Liver (tissue), 9 donors: ENCODE data around the gene SFTA2. TPM values are rescaled to one million over a fixed set of nuclear protein-coding genes. Genes with fewer than 3 reads are reported as not detected.
"Not testable (repeated sequence)": the region's sequence is repeated elsewhere in the genome, so short reads cannot be mapped to it uniquely, and the experiment has no call there.

Experiments used
- DNase-seq: peaks from one replicate; pipeline ENCODE4 v3.0.0-alpha.2; 2017; ENCODE audit warnings: low spot score
- H3K27ac ChIP-seq, 2 donors: one replicate each; pipeline ENCODE4 v1.7.0; 2013; ENCODE audit warnings: inconsistent platforms in 2 of 2, low read length in 2 of 2, control low read depth in 1 of 2, low read depth in 1 of 2, mild to moderate bottlenecking in 1 of 2
- H3K27me3 ChIP-seq, 4 donors: one replicate each; pipeline versions ENCODE4 v1.6.1 to v1.7.0; 2013; ENCODE audit warnings: low read length in 3 of 4, inconsistent platforms in 1 of 4, mild to moderate bottlenecking in 1 of 4, moderate library complexity in 1 of 4; ENCODE audit not compliant: control insufficient read depth in 4 of 4, insufficient read depth in 4 of 4
- H3K36me3 ChIP-seq, 4 donors: one replicate each; pipeline versions ENCODE4 v1.6.1 to v1.7.0; 2013; ENCODE audit warnings: low read length in 3 of 4, mild to moderate bottlenecking in 3 of 4, low read depth in 1 of 4, moderate library complexity in 1 of 4; ENCODE audit not compliant: control insufficient read depth in 4 of 4, insufficient read depth in 3 of 4
- H3K4me1 ChIP-seq, 4 donors: one replicate each; pipeline versions ENCODE4 v1.6.1 to v1.7.0; 2013; ENCODE audit warnings: low read length in 3 of 4, mild to moderate bottlenecking in 3 of 4, moderate library complexity in 1 of 4; ENCODE audit not compliant: control insufficient read depth in 4 of 4, insufficient read depth in 4 of 4
- H3K4me3 ChIP-seq, 3 donors: one replicate each; pipeline versions ENCODE4 v1.6.1 to v1.7.0; 2013; ENCODE audit warnings: low read length in 3 of 3, control low read depth in 1 of 3, low read depth in 1 of 3, mild to moderate bottlenecking in 1 of 3
- H3K9ac ChIP-seq, 2 donors: one replicate each; pipeline ENCODE4 v1.7.0; 2013; ENCODE audit warnings: low read length in 2 of 2, mild to moderate bottlenecking in 2 of 2, moderate library complexity in 2 of 2, control low read depth in 1 of 2, low read depth in 1 of 2
- H3K9me3 ChIP-seq, 4 donors: one replicate each; pipeline versions ENCODE4 v1.6.1 to v1.7.0; 2013; ENCODE audit warnings: low read length in 3 of 4; ENCODE audit not compliant: control insufficient read depth in 4 of 4
- ATF3 ChIP-seq: IDR thresholded peaks from 2 replicates; pipeline ENCODE4 v1.6.1; 2016; ENCODE audit warnings: antibody characterized with exemption
- EGR1 ChIP-seq, 2 donors: IDR thresholded peaks; 2 replicates each; pipeline ENCODE4 v1.6.1; 2016 to 2018; ENCODE audit warnings: antibody characterized with exemption in 2 of 2, low read depth in 2 of 2
- FOXA1 ChIP-seq: IDR thresholded peaks from 2 replicates; pipeline ENCODE4 v1.6.1; 2016; ENCODE audit warnings: antibody characterized with exemption
- FOXA2 ChIP-seq: IDR thresholded peaks from 2 replicates; pipeline ENCODE4 v1.6.1; 2016; ENCODE audit warnings: antibody characterized with exemption
- GABPA ChIP-seq, 2 donors: IDR thresholded peaks in 1 of 2; conservative IDR thresholded peaks in 1 of 2; 2 replicates each; pipeline ENCODE4 v1.6.1; 2016; ENCODE audit warnings: antibody characterized with exemption in 2 of 2, mild to moderate bottlenecking in 1 of 2, moderate library complexity in 1 of 2
- HNF4A ChIP-seq, 2 donors: conservative IDR thresholded peaks; 2 replicates each; pipeline ENCODE4 v1.6.1; 2016; ENCODE audit warnings: antibody characterized with exemption in 2 of 2, mild to moderate bottlenecking in 2 of 2
- HNF4G ChIP-seq: IDR thresholded peaks from 2 replicates; pipeline ENCODE4 v1.6.1; 2016; ENCODE audit warnings: antibody characterized with exemption
- JUND ChIP-seq, 2 donors: IDR thresholded peaks; 2 replicates each; pipeline ENCODE4 v1.6.1; 2016; ENCODE audit warnings: antibody characterized with exemption in 2 of 2
- NR2F2 ChIP-seq: IDR thresholded peaks from 2 replicates; pipeline ENCODE4 v1.6.1; 2016; ENCODE audit warnings: antibody characterized with exemption
- RAD21 ChIP-seq, 2 donors: IDR thresholded peaks; 2 replicates each; pipeline ENCODE4 v1.6.1; 2016; ENCODE audit warnings: antibody characterized with exemption in 2 of 2, mild to moderate bottlenecking in 2 of 2
- REST ChIP-seq: IDR thresholded peaks from 2 replicates; pipeline ENCODE4 v1.6.1; 2016; ENCODE audit warnings: antibody characterized with exemption, mild to moderate bottlenecking
- RXRA ChIP-seq, 2 donors: IDR thresholded peaks; 2 replicates each; pipeline ENCODE4 v1.6.1; 2017 to 2018; ENCODE audit warnings: antibody characterized with exemption in 2 of 2, mild to moderate bottlenecking in 1 of 2
- SP1 ChIP-seq: IDR thresholded peaks from 2 replicates; pipeline ENCODE4 v1.6.1; 2018; ENCODE audit warnings: antibody characterized with exemption, mild to moderate bottlenecking
- TAF1 ChIP-seq: conservative IDR thresholded peaks from 2 replicates; pipeline ENCODE4 v1.6.1; 2016; ENCODE audit warnings: antibody characterized with exemption, mild to moderate bottlenecking
- YY1 ChIP-seq: IDR thresholded peaks from 2 replicates; pipeline ENCODE4 v1.6.1; 2016; ENCODE audit warnings: antibody characterized with exemption, mild to moderate bottlenecking
- WGBS: extraction: QIAGEN DNeasy Blood & Tissue Kit; methylation state at CpG from one replicate; pipeline ENCODE4 v1.1.7; 2013; 5-methylcytosine and 5-hydroxymethylcytosine counted together
- polyA plus RNA-seq, 2 donors: library from polyadenylated mRNA; stranded (reverse) in 1 of 2; unstranded in 1 of 2; fragments of 200-250 nt in 1 of 2; fragments of >200 nt in 1 of 2; fragmentation: Nextera tagmentation in 1 of 2; extraction: Ambion mirVana in 1 of 2; gene quantifications; one replicate each; pipeline versions ENCODE4 v1.2.1 to v1.2.3, GENCODE V29; 2013 to 2015
- total RNA-seq, 2 donors: library from RNA; depleted of rRNA; stranded (reverse); fragments of >200 nt; gene quantifications; one replicate each; pipeline ENCODE4 v1.2.3, GENCODE V29; 2014
- TF ChIP-seq, protein P1 (sequence below): IDR thresholded peaks from 2 replicates; pipeline ENCODE4 v1.6.1; 2016; ENCODE audit warnings: antibody characterized with exemption
- TF ChIP-seq, protein P2 (sequence below): IDR thresholded peaks from 2 replicates; pipeline ENCODE4 v1.6.1; 2016; ENCODE audit warnings: antibody characterized with exemption
- TF ChIP-seq, protein P3 (sequence below): fragments of 150-350 bp; IDR thresholded peaks from 2 replicates; pipeline ENCODE4 v1.5.1; 2017; ENCODE audit warnings: improper control_type of control experiment, low read depth, low read length; ENCODE audit not compliant: missing input control
- donor health status: healthy.
- donor health status: healthy.
- donor health status: healthy.
- donor health status: healthy.
- donor health status: healthy.

SFTA2 gene
- total and polyA plus RNA-seq, 4 donors: 0.60 TPM; not detected in 3

DNA sequence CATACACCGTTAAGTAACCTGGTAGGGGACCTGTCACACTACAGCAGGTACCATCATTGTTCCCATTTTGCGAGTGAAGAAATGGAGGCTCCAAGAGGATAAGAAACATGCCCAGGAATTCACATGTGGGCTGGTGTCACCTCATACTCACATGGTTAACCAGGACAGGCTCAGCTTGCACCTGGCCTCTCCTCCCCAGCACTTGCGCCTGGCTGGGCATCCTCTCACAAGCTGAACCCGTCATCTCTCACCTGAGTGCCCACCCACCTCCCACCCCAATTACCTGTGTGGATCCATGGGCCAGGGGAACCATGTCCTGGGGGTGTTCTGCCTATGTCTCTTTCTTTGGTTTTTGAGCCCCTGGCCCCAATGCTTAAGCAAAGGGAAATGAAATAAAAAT is 1.5 kb downstream of the SFTA2 start:
- Histone ChIP-seq H3K4me3 (no peak overlapping the region), H3K4me1 (no peaks in the 10 kb centered on the region), H3K36me3 (peaks cover 4 to 19% (median 7%) of the 10 kb centered on the region in 4 donors), H3K27me3 (no peaks in the 10 kb centered on the region), H3K9me3 (peaks cover 0 to 3% (median 1%) of the 10 kb centered on the region in 4 donors), H3K9ac (no peak overlapping the region), H3K27ac (no peak overlapping the region)
- DNase-seq: no peak
- no peak for TF ChIP-seq FOXA2
- TF ChIP-seq, protein P1, sequence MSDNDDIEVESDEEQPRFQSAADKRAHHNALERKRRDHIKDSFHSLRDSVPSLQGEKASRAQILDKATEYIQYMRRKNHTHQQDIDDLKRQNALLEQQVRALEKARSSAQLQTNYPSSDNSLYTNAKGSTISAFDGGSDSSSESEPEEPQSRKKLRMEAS: no peak
- 94% methylated on average over 4 of the region's 4 CpGs for WGBS

DNA sequence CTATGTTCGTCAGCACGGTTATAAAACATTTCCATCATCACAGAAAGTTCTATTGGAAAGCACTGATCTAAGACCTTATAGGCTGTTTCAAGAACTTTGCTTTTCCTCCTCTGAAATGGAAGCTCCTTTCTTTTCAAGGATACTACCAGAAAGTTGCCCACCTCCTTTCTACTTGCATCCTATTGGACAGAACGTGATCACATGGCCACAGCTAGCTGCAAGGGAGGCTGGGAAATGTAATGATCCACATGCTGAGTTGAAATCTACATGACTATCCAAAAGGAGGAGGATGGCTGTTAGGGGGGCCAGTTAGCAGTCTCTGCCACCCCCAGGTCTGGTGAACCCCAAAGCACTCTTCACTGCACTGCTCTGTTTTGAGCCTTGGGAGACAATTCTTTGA is 3.3 kb downstream of the SFTA2 start:
- WGBS: 99% methylated on average over 3 of the region's 3 CpGs
- TF ChIP-seq YY1: no peak
- no peak for TF ChIP-seq GABPA (IDR thresholded peaks at IDR 0.05 in 1 of 2, conservative IDR thresholded peaks at IDR 0.05 in 1 of 2)
- TF ChIP-seq REST: no peak
- TF ChIP-seq, protein P2, sequence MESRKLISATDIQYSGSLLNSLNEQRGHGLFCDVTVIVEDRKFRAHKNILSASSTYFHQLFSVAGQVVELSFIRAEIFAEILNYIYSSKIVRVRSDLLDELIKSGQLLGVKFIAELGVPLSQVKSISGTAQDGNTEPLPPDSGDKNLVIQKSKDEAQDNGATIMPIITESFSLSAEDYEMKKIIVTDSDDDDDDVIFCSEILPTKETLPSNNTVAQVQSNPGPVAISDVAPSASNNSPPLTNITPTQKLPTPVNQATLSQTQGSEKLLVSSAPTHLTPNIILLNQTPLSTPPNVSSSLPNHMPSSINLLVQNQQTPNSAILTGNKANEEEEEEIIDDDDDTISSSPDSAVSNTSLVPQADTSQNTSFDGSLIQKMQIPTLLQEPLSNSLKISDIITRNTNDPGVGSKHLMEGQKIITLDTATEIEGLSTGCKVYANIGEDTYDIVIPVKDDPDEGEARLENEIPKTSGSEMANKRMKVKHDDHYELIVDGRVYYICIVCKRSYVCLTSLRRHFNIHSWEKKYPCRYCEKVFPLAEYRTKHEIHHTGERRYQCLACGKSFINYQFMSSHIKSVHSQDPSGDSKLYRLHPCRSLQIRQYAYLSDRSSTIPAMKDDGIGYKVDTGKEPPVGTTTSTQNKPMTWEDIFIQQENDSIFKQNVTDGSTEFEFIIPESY: no peak
- no peak for TF ChIP-seq ATF3
- no peak for TF ChIP-seq SP1
- no peak for TF ChIP-seq TAF1
- TF ChIP-seq RAD21 (IDR thresholded peaks at IDR 0.05): no peak
- no peak for TF ChIP-seq FOXA2
- no peak for TF ChIP-seq FOXA1
- TF ChIP-seq, protein P3, sequence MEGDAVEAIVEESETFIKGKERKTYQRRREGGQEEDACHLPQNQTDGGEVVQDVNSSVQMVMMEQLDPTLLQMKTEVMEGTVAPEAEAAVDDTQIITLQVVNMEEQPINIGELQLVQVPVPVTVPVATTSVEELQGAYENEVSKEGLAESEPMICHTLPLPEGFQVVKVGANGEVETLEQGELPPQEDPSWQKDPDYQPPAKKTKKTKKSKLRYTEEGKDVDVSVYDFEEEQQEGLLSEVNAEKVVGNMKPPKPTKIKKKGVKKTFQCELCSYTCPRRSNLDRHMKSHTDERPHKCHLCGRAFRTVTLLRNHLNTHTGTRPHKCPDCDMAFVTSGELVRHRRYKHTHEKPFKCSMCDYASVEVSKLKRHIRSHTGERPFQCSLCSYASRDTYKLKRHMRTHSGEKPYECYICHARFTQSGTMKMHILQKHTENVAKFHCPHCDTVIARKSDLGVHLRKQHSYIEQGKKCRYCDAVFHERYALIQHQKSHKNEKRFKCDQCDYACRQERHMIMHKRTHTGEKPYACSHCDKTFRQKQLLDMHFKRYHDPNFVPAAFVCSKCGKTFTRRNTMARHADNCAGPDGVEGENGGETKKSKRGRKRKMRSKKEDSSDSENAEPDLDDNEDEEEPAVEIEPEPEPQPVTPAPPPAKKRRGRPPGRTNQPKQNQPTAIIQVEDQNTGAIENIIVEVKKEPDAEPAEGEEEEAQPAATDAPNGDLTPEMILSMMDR: no peak
- TF ChIP-seq, protein P1: no peak
- TF ChIP-seq HNF4G: no peak
- no peak for TF ChIP-seq HNF4A (conservative IDR thresholded peaks at IDR 0.05)
- no peak for TF ChIP-seq NR2F2
- TF ChIP-seq EGR1 (IDR thresholded peaks at IDR 0.05; ENCODE audit: low read depth in 2 of 2): no peak
- no peak for TF ChIP-seq RXRA (IDR thresholded peaks at IDR 0.05)
- TF ChIP-seq JUND (IDR thresholded peaks at IDR 0.05): no peak
- no peak overlapping the region for H3K27ac ChIP-seq

GRCh38 chr6:30927080-30927479 is 4.9 kb downstream of the SFTA2 start:
- not testable (repeated sequence) for H3K4me1 ChIP-seq, H3K9me3 ChIP-seq, H3K27me3 ChIP-seq, H3K27ac ChIP-seq, DNase-seq, H3K9ac ChIP-seq, H3K4me3 ChIP-seq
- peaks cover 9 to 44% (median 20%) of the 10 kb centered on the region in 4 donors for H3K36me3 ChIP-seq
- 94% methylated on average over 3 of the region's 3 CpGs for WGBS

More for the DNA sequence above, 3.3 kb downstream of the SFTA2 start:
- H3K4me1 ChIP-seq: no peaks in the 10 kb centered on the region
- no peak overlapping the region for H3K9ac ChIP-seq
- H3K36me3 ChIP-seq: peaks cover 4 to 28% (median 9%) of the 10 kb centered on the region in 4 donors
- no peak for DNase-seq
- H3K4me3 ChIP-seq: no peak overlapping the region
- H3K27me3 ChIP-seq: no peaks in the 10 kb centered on the region
- peaks cover 0 to 3% (median 1%) of the 10 kb centered on the region in 4 donors for H3K9me3 ChIP-seq
